ENCODE data around the gene BNC1.
"Not testable (repeated sequence)": the region's sequence is repeated elsewhere in the genome, so short reads cannot be mapped to it uniquely, and the experiment has no call there.

BNC1 gene

GRCh38 chr15:83287541-83288027, 3.1 kb upstream of the BNC1 start:
- TF ChIP-seq POLR2A (IDR thresholded peaks at IDR 0.05; ENCODE audit: low read length) (no peak), GATA1 (IDR thresholded peaks at IDR 0.05; ENCODE audit: low read depth, low read length) (no peak)
- DNase-seq = no peak

- no peak for TF ChIP-seq POLR2A (IDR thresholded peaks at IDR 0.05; ENCODE audit: low read length)
- TF ChIP-seq GATA1 (IDR thresholded peaks at IDR 0.05; ENCODE audit: low read depth, low read length) = no peak
- DNase-seq = no peak
These were observed 1.6 kb upstream of the BNC1 start for GRCh38 chr15:83285979-83286553.

GRCh38 chr15:83285284-83285978, 967 bp upstream of the BNC1 start:
- TF ChIP-seq POLR2A (IDR thresholded peaks at IDR 0.05; ENCODE audit: low read length) (no peak), GATA1 (IDR thresholded peaks at IDR 0.05; ENCODE audit: low read depth, low read length) (no peak)
- no peak for DNase-seq

- DNase-seq = no peak
- TF ChIP-seq POLR2A (IDR thresholded peaks at IDR 0.05; ENCODE audit: low read length) = no peak
- TF ChIP-seq GATA1 (IDR thresholded peaks at IDR 0.05; ENCODE audit: low read depth, low read length) = no peak
These were observed 478 bp downstream of the BNC1 start for GRCh38 chr15:83283813-83284558.

- no peak for TF ChIP-seq POLR2A (IDR thresholded peaks at IDR 0.05; ENCODE audit: low read length)
- no peak for DNase-seq
These were observed 1.2 kb downstream of the BNC1 start for GRCh38 chr15:83283138-83283812.

- TF ChIP-seq POLR2A (IDR thresholded peaks at IDR 0.05; ENCODE audit: low read length) = no peak
- TF ChIP-seq GATA1 (IDR thresholded peaks at IDR 0.05; ENCODE audit: low read depth, low read length) = no peak
- no peak for DNase-seq
These were observed 1.7 kb downstream of the BNC1 start for GRCh38 chr15:83282776-83283137.

GRCh38 chr15:83282141-83282540, 2.3 kb downstream of the BNC1 start:
- TF ChIP-seq POLR2A (IDR thresholded peaks at IDR 0.05; ENCODE audit: low read length) (no peak), GATA1 (IDR thresholded peaks at IDR 0.05; ENCODE audit: low read depth, low read length) (no peak)
- DNase-seq = no peak

- TF ChIP-seq POLR2A (IDR thresholded peaks at IDR 0.05; ENCODE audit: low read length) = no peak
- no peak for DNase-seq
These were observed 6.3 kb downstream of the BNC1 start for GRCh38 chr15:83278191-83278590.

- TF ChIP-seq GATA1 (IDR thresholded peaks at IDR 0.05; ENCODE audit: low read depth, low read length) (no peak), POLR2A (IDR thresholded peaks at IDR 0.05; ENCODE audit: low read length) (no peak)
These were observed 7.8 kb downstream of the BNC1 start for GRCh38 chr15:83276661-83277060.

GRCh38 chr15:83275412-83275811, 9.1 kb downstream of the BNC1 start:
- TF ChIP-seq POLR2A (IDR thresholded peaks at IDR 0.05; ENCODE audit: low read length) = no peak
- no peak for TF ChIP-seq GATA1 (IDR thresholded peaks at IDR 0.05; ENCODE audit: low read depth, low read length)
- DNase-seq = no peak

More at GRCh38 chr15:83276661-83277060, 7.8 kb downstream of the BNC1 start:
- no peak for DNase-seq

- TF ChIP-seq POLR2A (IDR thresholded peaks at IDR 0.05; ENCODE audit: low read length) (no peak), GATA1 (IDR thresholded peaks at IDR 0.05; ENCODE audit: low read depth, low read length) (no peak)
- no peak for DNase-seq
These were observed 14.3 kb downstream of the BNC1 start for GRCh38 chr15:83270176-83270575.

GRCh38 chr15:83268147-83268546, 16.3 kb downstream of the BNC1 start:
- DNase-seq = no peak
- no peak for TF ChIP-seq GATA1 (IDR thresholded peaks at IDR 0.05; ENCODE audit: low read depth, low read length)
- no peak for TF ChIP-seq POLR2A (IDR thresholded peaks at IDR 0.05; ENCODE audit: low read length)

- no peak for TF ChIP-seq POLR2A (IDR thresholded peaks at IDR 0.05; ENCODE audit: low read length)
- no peak for TF ChIP-seq GATA1 (IDR thresholded peaks at IDR 0.05; ENCODE audit: low read depth, low read length)
- DNase-seq = no peak
These were observed 21.7 kb downstream of the BNC1 start for GRCh38 chr15:83262594-83263315.

- DNase-seq = not testable (repeated sequence)
These were observed 22.3 kb downstream of the BNC1 start for GRCh38 chr15:83262181-83262580.

Data from erythroblast (primary cell).